Vagina (tissue), 2 donors: ENCODE measurements around the gene TSGA10IP. TPM values are rescaled to one million over a fixed set of nuclear protein-coding genes. Genes with fewer than 3 reads are reported as not detected.

Source experiments
- DNase-seq, 2 donors: peaks; one replicate each; pipeline ENCODE4 v3.0.0-alpha.2; 2017; ENCODE audit errors: extremely low spot score in 2 of 2
- H3K27ac ChIP-seq: fragments of 200-600 bp; sonication (generic); one replicate; pipeline ENCODE4 v1.5.1; 2019
- H3K27me3 ChIP-seq: fragments of 200-600 bp; sonication (generic); one replicate; pipeline ENCODE4 v1.5.1; 2019
- H3K36me3 ChIP-seq, 2 donors: fragments of 200-600 bp; sonication (generic); one replicate each; pipeline ENCODE4 v1.5.1; 2017 to 2019
- H3K4me1 ChIP-seq: fragments of 200-600 bp; sonication (generic); one replicate; pipeline ENCODE4 v1.5.1; 2019
- H3K4me3 ChIP-seq, 2 donors: fragments of 200-600 bp; sonication (generic); 1 replicate in 1 of 2; 2 replicates in 1 of 2; pipeline ENCODE4 v1.5.1; 2016 to 2019
- H3K9me3 ChIP-seq: fragments of 200-600 bp; sonication (generic); one replicate; pipeline ENCODE4 v1.5.1; 2019
- CTCF ChIP-seq, 3 experiments: fragments of 450-650 bp in 2 of 3; fragments of 200-600 bp in 1 of 3; sonication (generic) in 1 of 3; IDR thresholded peaks; one replicate each; pipeline ENCODE4 v1.5.1; 2017 to 2019; ENCODE audit warnings: antibody characterized with exemption in 3 of 3, mild to moderate bottlenecking in 2 of 3, moderate library complexity in 2 of 3
- POLR2A ChIP-seq, 2 donors: fragments of 450-650 bp; IDR thresholded peaks; one replicate each; pipeline ENCODE4 v1.6.1; 2017; ENCODE audit warnings: antibody characterized with exemption in 2 of 2, mild to moderate bottlenecking in 2 of 2, moderate library complexity in 2 of 2
- POLR2AphosphoS5 ChIP-seq, 2 donors: sonication (generic); formaldehyde crosslinking; IDR thresholded peaks; one replicate each; pipeline ENCODE4 v1.9.0; 2017; ENCODE audit warnings: antibody characterized with exemption in 2 of 2, mild to moderate bottlenecking in 2 of 2, low read depth in 1 of 2; ENCODE audit not compliant: insufficient read depth in 1 of 2
- intact Hi-C: fragments of 100-400 bp; cut with DNase I; formaldehyde crosslinking; loops from one replicate; pipeline ENCODE4 v1.15.1; 2023
- total RNA-seq: library from RNA; depleted of rRNA; stranded (reverse); fragments of >200 nt; gene quantifications from one replicate; pipeline ENCODE4 v1.2.3, GENCODE V29; 2016

The TSGA10IP gene
- total RNA-seq, 1 donor from 2014 or later: not detected

GRCh38 chr11:65915101-65915820 lies 30.0 kb upstream of the TSGA10IP start:
- no peaks in the 10 kb centered on the region for H3K27me3 ChIP-seq
- H3K36me3 ChIP-seq: no peaks in the 10 kb centered on the region
- H3K27ac ChIP-seq: peak overlapping the region; percentile 93
- peak overlapping the region; percentile 13 to 26 for H3K4me3 ChIP-seq
- no peaks in the 10 kb centered on the region for H3K9me3 ChIP-seq
- intact Hi-C loops: loop anchor here (5.0 kb wide), 1 partner anchor 33 kb away; no protein-coding TSS in a partner anchor
- H3K4me1 ChIP-seq: peaks cover 73% of the 10 kb centered on the region
- TF ChIP-seq POLR2A (IDR thresholded peaks at IDR 0.05) (no peak), CTCF (IDR thresholded peaks at IDR 0.05) (no peak), POLR2AphosphoS5 (IDR thresholded peaks at IDR 0.05; ENCODE audit: insufficient read depth in 1 of 2, low read depth in 1 of 2) (no peak)
- no peak for DNase-seq

- intact Hi-C loops: loop anchor here (5.0 kb wide), 1 partner anchor 34 kb away; no protein-coding TSS in a partner anchor
- peak overlapping the region; percentile 93 for H3K27ac ChIP-seq
- no peaks in the 10 kb centered on the region for H3K9me3 ChIP-seq
- H3K4me3 ChIP-seq: peak overlapping the region; percentile 13 to 26
- H3K4me1 ChIP-seq: peaks cover 78% of the 10 kb centered on the region
- DNase-seq: peak in 1 of 2 donors; percentile 98
- no peaks in the 10 kb centered on the region for H3K27me3 ChIP-seq
- TF ChIP-seq POLR2AphosphoS5 (IDR thresholded peaks at IDR 0.05; ENCODE audit: insufficient read depth in 1 of 2, low read depth in 1 of 2) (peak; percentile 94 to 95), CTCF (IDR thresholded peaks at IDR 0.05) (no peak), POLR2A (IDR thresholded peaks at IDR 0.05) (peak in 1 of 2 donors; percentile 21)
- no peaks in the 10 kb centered on the region for H3K36me3 ChIP-seq
Observed at GRCh38 chr11:65915821-65916251, 29.4 kb upstream of the TSGA10IP start.

- Histone ChIP-seq H3K9me3 (no peaks in the 10 kb centered on the region), H3K27me3 (no peaks in the 10 kb centered on the region), H3K4me1 (peaks cover 80% of the 10 kb centered on the region), H3K4me3 (peak overlapping the region; percentile 13 to 26), H3K27ac (peak overlapping the region; percentile 93), H3K36me3 (no peaks in the 10 kb centered on the region)
- TF ChIP-seq POLR2AphosphoS5 (IDR thresholded peaks at IDR 0.05; ENCODE audit: insufficient read depth in 1 of 2, low read depth in 1 of 2) (no peak), CTCF (IDR thresholded peaks at IDR 0.05) (no peak), POLR2A (IDR thresholded peaks at IDR 0.05) (no peak)
- DNase-seq: no peak
- intact Hi-C loops: loop anchor here (5.0 kb wide), 1 partner anchor 34 kb away; no protein-coding TSS in a partner anchor
Observed at GRCh38 chr11:65916391-65916790, 28.9 kb upstream of the TSGA10IP start.

- H3K4me1 ChIP-seq: peaks cover 74% of the 10 kb centered on the region
- intact Hi-C loops: loop anchor here (5.0 kb wide), 1 partner anchor 35 kb away; no protein-coding TSS in a partner anchor
- H3K4me3 ChIP-seq: peak overlapping the region; percentile 92
- H3K27me3 ChIP-seq: no peaks in the 10 kb centered on the region
- no peak for DNase-seq
- H3K36me3 ChIP-seq: peaks cover 0 to 4% of the 10 kb centered on the region in 2 donors
- peak overlapping the region; percentile 93 for H3K27ac ChIP-seq
- TF ChIP-seq POLR2A (IDR thresholded peaks at IDR 0.05) (no peak), POLR2AphosphoS5 (IDR thresholded peaks at IDR 0.05; ENCODE audit: insufficient read depth in 1 of 2, low read depth in 1 of 2) (no peak), CTCF (IDR thresholded peaks at IDR 0.05) (no peak)
- no peaks in the 10 kb centered on the region for H3K9me3 ChIP-seq
Observed at GRCh38 chr11:65917077-65917433, 28.2 kb upstream of the TSGA10IP start.
